GM19395 (cell line): ENCODE data around the gene RPS6KL1.
A peak's percentile ranks its signal among the peaks of the same experiment; 100 is the strongest.

Experiments used
- ATAC-seq: cut with Tn5 transposase; IDR thresholded peaks from one replicate; pipeline ENCODE4 v1.9.1; 2021; ENCODE audit warnings: mild to moderate bottlenecking, moderate library complexity; ENCODE audit not compliant: unreplicated experiment

RPS6KL1 gene, protein sequence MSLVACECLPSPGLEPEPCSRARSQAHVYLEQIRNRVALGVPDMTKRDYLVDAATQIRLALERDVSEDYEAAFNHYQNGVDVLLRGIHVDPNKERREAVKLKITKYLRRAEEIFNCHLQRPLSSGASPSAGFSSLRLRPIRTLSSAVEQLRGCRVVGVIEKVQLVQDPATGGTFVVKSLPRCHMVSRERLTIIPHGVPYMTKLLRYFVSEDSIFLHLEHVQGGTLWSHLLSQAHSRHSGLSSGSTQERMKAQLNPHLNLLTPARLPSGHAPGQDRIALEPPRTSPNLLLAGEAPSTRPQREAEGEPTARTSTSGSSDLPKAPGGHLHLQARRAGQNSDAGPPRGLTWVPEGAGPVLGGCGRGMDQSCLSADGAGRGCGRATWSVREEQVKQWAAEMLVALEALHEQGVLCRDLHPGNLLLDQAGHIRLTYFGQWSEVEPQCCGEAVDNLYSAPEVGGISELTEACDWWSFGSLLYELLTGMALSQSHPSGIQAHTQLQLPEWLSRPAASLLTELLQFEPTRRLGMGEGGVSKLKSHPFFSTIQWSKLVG

DNA sequence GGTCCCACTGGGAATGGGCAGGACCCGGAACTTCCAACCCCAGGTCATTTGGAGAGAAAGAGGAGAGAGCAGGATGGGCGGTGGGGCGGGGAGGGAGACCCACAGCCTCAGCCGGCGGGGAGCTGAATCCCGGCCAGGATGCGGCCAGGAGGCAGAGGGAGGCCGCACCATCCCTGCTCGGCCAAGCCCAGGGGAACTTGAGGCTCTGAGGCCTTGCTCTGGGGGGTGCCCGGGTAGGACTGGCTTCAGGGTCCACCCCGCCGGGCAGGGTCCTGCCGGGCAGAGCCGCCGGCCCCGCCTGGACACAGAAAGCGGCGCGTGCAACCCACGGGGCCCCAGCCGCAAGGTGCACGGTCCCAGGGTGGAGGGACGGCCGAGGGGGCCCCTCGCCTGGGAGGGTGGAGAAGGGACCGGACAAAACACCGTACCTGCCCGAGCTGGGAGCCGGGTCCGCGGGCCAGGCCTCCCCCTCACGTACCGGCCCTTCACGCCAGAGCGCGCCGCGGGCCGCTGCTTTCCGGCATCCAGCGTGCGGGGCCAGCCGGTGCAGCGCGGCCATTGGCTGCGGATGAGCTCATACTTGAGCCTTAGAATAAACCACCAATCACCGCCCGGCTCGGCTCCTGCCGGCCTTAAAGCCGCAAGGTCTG lies at the start of gene RPS6KL1:
TSS of gene RPS6KL1 (minus strand) at position 509 of the 650 bp plus-strand sequence. CDS start 1,719 bp downstream, outside the sequence.
- ATAC-seq, result peak; percentile 82

DNA sequence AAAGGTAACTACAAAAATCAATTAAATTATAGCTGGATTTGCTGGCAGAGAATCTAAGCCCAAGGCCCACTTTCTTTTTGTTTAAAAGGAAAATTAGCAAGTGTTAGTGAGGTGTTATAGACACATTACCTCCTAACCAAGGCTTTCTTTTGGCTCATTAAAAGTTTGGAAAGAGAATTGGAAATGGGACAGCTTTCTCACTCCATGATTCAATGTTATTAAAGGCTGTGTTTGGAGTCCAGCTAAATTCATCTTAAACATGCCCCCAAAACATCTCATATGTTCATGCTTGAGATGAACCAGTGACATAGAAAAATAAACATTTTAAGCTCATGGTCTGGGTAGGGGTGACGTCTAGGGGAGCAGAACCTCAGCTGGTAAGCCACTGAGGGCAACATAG lies 45.8 kb upstream of the RPS6KL1 start:
- no peak for ATAC-seq

DNA sequence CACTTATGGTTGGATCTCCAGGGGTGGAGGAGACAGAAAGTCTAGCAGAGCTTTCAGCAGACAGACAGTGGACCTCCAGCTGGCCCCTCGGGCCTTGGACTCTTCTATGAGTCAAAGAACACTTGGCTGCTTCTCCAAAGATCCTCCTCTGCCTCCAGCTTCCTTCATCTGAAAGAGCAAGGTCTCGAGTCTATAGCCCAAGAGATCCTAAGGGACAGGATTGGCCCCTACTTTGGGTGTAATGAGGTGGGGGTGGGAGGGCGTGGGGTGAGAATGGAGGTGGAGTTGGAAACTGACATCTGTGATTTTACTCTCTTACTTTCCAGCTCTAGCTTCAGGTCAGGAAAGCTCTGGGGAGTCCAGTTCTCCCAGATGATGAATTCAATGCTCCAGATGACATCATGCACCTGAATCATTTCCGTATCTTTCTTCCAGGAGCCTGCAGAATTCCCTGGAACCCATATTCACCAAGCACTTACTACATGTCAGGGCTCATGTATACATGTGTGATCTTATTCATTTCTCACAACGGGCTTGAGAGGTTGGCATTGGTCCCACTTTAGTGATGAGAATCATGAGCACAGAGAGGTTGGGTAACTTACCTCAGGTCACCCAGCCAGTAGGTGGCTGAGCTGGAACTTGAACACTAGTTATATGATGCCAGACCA lies 42.6 kb upstream of the RPS6KL1 start:
- no peak for ATAC-seq

DNA sequence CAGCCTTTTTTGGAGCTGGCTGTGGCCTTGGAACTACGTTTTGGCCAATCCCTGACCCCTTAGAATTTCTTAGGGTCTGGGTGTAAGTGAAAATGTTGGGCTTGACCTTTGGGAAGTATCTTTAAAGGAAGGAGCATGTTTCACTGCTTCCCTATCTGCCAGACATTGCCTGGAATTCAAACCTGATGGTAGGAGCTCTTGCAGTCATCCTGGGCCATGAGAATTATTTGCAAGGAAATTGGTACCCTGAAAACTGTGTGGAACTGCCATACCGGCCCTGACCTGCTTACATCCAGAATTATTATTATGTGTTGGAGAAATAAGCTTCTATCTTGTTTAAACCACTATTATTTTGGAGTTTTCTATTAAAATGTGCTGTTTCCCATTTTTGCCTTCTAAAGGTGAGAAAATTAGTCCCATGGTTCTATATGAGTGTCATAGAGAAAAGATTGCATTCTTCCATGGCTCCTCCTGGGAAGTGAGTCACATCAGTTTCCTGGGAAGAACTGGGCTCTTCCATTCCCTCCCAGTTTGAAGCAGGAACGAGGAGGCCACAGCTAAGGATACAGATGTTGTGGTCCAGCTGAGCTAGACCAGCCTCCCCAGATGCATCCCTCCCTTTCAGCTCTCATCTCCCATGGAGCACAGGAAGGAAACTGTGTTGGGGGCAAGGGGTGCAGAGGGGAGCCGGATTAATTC lies 41.9 kb upstream of the RPS6KL1 start:
- no peak for ATAC-seq

DNA sequence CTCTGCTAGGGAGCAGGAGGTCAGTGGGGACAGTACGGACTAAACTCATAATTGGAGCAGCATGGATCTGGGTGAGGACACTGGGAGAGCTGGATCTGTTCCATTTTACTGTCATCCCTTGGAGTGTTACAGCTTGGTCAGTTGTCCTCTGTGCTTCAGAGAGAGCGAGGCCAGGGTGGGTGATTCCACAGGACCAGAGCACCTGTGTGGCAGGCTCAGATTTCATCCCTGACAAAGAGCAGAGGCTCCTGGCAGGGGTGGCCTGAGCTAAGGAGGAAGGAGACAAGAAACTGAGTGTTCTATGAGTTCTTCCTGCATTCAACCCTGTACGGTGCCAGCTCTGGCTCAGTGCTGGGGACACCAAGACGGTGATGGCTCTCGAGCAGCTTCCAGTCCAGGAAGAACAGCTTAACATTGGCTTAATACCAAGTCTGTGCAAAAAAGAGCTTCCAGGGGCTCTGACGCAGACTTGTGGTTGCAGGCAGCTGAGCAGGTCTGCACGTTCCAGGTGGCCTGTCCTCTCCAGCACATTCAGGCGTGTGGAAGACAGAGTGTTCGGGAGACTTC lies 40.7 kb upstream of the RPS6KL1 start:
- no peak for ATAC-seq

DNA sequence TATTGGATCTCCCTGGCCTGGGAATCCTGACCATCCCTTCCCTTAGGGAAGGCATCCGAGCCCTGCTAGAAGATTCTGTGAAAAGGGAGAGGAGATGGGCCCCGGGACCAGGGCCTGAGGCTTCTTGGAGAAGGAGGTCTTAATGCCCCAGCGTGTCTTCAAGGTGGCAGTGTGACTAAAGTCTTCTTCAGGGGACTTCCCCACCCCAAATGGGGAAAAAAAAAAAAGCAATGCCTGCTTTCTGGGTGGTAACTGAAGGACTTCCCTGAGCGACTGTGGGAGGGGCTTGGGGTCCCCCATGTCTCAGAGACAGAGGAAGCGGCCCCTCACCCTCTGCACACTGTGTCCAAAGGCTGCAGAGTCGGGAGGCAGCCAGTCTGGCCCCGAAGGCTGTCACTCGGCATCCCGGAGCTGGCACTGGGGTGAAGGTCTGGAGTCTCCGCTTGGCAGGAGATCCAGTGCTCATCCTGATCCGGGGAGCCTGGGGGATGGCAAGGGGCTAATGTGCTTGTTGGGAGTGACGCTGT lies 40.2 kb upstream of the RPS6KL1 start:
- ATAC-seq, result no peak

DNA sequence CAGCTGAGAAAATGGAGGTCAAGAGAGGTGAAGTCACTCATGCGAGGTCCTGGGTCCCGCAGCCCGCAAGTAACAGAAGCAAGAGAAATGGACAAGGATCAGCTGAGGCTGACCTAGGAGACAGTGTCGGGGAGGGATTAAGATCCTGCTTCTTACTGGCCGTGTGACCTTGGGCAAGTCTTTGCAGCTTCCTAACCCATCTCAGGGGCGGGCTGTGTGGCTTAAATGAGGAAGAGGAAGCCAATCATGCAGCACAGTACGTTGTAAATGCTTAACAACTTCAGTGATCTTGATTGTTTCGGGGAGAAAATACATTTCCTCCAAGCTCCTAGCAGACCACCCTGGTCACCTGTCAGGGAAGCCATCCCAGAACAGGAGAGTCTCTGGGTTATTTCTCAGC lies 39.4 kb upstream of the RPS6KL1 start:
- no peak for ATAC-seq

DNA sequence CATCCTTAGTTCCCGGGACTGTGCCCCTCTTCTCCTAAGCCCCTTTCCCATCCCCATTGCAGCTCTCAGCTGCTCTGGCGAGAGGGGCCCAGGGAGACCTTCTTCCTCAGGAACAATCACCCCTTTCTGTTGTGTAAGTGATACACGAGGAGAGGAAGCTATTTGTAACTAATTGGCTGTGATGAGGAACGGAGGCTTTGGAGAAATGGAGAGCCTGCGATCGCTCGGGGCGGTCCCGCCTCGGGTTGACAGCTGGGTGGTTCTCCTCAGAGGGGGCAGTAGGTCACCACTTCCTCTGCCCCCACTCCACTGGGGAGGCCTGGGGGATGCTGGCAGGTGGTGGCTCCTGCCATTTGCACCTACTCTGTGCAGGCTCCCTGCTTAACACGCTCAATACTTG lies 39.0 kb upstream of the RPS6KL1 start:
- ATAC-seq, result no peak

DNA sequence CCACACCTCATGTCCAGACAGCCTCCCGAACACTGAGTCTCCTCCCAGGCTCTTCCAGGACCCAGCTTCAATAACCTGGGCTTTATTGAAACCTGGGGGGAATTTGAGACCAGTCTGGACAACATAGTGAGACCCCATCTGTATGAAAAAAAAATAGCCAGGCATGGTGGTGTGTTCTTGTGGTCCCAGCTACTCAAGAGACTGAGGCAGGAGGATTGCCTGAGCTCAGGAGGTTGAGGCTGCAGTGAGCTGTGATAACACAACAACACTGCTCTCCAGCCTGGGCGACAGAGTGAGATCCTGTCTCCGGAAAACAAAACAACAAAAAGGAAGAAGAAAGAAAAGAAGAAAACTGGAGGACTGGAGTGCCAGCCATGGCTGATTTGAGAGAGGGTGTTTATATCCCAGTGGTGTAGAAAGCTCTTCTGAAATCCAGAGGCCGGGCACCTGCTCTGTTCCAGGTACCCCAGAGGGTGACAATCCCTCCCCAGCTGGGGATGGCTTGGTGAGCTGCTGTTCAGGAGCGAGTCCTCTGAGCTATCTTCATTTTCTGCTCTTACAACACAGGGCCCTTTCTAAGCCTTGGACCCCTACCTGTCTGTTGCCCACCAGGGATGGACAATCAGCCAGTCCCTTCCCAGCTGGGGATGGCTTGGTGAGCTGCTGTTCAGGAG lies 38.3 kb upstream of the RPS6KL1 start:
- ATAC-seq, result no peak

DNA sequence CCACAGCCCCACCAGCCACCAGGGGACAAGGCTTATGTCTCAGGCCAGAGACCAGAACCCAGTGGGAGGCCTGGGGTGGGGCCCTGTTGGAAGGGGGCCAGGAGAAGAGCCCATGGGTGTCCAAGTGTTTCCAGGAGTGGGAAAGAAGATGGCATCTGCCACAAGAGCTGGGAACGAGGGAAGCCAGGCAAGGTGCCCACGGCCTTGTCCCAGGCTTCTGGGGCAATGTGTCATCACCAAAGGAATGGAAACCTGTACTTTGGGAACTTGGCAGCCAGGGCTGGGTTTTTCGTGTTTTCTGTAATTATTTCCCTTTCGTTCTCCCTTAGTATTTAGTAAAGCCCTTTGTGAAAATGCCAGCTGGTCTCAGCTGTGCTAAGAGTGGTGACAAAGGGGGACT lies 37.7 kb upstream of the RPS6KL1 start:
- ATAC-seq, result no peak

DNA sequence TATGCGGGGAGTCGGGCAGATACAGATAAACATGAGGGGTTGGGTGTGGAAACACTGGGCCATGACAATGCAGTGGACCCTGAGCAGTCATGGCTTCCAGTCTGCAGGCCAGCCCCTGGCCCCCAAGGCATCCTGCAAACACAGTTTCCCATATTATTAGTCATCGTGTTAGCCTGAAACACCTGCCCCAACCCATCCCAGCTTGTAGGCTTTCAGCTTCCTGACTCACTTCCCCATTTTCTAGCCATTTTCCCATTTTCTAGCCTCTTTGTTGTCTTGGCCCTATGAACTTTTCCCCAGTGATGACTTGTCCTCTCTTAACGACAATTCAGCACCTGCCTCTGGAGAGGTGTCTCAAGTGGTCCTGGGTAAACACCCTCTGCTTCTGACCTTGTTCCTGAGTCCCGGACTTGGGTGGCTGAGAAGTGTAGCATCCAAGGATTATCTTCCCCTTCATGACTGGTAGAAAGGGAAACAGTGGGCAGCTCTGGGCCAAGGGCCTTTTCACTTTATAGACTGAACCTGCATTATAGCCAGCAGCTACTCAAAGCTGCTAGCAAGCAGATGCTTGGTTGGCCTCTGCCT lies 36.6 kb upstream of the RPS6KL1 start:
- no peak for ATAC-seq

DNA sequence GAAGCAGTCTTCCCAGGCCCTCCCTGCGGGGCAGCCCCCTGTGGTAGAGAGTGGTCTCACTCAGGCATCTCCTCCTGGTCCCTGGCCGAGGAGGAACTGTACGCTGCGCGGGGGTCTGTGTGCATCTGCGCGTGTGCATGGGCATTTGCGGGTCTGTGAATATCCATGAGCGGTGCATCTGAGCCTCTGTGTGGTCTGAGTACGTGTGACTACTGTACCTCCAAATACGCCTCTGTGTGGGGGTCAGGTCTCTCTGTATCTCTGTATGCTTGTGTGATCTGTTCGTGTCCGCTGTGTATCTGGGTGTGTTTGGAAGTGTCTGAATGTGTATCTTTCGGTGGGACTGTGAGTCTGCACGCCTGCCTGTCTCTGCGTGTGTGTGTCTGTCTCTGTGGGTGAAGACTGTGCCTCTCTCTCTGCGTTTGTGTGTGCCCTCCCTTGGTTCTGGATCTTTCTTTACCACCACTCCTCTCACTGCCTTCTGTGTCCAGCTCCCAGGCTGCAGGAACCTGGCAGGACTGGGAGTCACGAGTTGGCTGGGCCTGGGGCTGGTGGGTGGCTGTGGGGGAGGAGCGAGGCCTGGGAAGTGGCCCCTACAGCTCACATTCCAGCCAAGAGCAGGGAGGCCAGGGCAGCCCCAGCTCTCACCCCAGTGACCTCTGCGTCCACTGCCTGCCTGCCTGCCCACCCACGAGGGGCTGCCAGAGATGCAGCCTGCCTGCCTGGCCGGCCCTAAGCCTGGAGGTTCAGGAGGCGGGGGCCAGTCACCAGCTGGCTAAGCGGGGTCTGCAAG lies 33.4 kb upstream of the RPS6KL1 start:
- no peak for ATAC-seq

DNA sequence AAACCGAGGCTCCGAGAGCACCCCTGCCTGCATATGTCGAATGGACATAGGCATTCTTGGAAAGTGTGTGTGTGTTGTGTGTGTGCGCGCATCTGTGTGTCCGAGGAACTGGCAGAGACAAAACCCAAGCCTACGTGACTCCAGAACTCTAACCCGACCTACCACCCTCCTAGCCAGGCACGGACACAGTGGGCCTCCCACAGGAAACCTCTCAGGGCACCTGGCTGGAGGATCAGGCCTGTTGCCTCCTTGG lies 32.9 kb upstream of the RPS6KL1 start:
- no peak for ATAC-seq

DNA sequence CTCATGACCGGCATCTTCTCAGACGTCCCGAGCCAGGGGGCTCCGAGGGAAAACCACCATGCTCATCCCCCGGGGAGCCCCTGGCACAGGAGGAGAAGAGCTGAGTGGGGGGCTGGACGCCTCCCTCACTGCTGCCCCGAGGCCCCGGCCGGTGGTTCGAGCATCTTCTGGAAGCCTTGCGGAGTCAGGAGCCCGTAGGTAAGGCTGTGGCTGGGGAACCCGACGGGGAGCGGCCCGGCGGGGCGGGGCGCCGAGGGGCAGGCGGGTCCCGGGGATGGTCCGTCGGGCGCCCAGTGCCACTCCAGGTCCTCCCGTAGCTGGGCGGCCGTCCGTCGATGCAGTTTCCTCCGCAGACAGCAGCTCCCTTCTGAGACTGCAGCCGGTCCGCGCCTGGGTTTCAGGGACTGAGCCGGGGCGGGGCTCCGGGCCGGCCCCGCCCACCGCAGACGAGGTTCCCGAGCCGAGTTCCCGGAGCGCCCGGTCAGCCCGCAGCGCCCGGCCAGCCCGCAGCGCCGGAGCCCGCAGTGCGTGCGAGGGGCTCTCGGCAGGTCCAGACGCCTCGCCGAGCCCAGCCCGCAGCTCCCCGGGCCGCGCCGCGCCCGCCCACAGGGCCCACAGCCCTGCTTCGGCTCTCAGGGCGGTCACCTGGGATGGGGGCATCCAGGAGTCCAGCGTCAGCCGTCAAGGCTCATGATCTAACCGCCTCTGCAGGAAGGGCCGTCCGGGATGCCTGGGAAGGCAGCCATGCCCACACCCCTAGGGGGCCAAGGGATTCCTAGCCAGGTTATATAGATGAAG lies 32.4 kb upstream of the RPS6KL1 start, which contains the start of gene PGF:
TSS of gene PGF (minus strand) at position 369 of the 798 bp plus-strand sequence. CDS start at position 14, 355 bp downstream.
- ATAC-seq, result no peak

DNA sequence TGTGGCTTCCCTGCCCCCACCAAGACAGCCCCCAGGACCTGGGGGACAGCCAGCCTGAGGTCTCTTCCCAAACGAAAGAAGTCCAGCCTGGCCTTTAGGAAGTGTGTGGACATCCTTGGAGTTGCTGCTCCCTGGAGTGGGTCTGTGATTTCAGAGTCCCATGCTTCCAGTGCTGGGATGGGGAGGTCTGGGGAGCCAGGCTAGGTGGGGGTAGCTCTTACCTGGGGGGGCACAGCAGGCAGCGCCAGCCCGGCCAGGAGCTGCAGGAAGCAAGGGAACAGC lies 31.8 kb upstream of the RPS6KL1 start:
- ATAC-seq, result no peak

DNA sequence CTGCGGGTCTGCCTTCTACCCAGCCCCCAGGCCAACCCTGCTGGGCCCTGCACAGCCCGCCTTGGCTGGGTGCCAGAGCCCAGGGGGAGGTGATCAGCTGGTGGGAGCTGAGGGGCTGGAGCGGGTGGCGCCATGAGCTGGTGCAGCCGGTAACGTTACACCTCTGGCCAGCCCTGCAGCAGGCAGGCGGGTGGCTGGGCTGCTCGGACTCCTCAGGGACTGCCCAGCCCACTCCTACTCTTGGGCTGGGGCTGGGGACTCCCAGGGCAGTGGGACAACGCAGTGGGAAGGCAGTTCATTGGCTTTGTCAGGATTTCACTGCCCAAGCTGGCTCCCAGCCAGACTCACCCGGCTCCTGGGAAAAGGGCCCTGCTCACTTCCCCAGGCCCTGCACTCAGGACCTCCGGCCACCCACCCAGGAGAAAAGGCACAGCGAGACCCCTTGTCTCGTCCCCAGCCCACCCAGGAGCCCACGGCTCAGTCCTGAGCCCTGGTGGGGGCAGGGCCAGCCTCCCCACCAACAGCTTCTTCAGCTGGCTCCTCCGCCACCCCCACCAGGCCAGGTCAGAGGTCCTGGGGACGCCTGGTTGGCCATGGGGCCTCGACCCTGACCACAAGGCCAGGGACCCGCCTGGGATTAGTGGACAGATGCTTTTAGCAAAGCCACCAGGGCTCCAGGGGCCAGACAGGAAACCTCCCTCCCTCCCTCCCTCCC lies 31.3 kb upstream of the RPS6KL1 start:
- ATAC-seq, result no peak

DNA sequence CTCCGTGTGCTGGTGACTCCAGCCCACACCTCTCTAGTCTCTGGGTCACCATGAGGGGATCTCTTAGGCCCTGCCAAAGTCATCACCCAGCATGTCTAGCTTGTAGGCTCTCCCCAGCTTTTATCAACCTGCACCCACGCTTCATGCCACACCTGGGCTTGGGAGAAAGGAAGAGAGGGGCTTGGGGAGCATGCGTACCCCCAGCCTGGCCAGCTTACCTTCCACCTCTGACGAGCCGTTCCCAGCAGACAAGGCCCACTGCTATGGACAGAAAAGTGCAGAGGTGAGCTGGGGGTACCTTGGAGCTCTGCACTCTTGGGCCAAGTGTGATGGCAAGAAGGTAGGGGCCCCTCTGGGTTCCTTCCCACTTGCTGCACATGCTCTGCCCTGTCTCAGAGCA lies 30.6 kb upstream of the RPS6KL1 start:
- ATAC-seq, result no peak
